Activated T-cell treated with anti-CD3 and anti-CD28 coated beads, Interleukin-2, amount 50 U/mL, for 48 hours (primary cell): ENCODE measurements around the gene CEP131.

ENCODE experiments used
- DNase-seq, 2 experiments: peaks; one replicate each; pipeline ENCODE4 v3.0.0-alpha.2; 2020

CEP131 gene

GRCh38 chr17:81197409-81197795, 25.4 kb downstream of the CEP131 start:
- no peak for DNase-seq

- no peak for DNase-seq
These were observed 26.0 kb downstream of the CEP131 start for GRCh38 chr17:81196505-81197408.

DNA sequence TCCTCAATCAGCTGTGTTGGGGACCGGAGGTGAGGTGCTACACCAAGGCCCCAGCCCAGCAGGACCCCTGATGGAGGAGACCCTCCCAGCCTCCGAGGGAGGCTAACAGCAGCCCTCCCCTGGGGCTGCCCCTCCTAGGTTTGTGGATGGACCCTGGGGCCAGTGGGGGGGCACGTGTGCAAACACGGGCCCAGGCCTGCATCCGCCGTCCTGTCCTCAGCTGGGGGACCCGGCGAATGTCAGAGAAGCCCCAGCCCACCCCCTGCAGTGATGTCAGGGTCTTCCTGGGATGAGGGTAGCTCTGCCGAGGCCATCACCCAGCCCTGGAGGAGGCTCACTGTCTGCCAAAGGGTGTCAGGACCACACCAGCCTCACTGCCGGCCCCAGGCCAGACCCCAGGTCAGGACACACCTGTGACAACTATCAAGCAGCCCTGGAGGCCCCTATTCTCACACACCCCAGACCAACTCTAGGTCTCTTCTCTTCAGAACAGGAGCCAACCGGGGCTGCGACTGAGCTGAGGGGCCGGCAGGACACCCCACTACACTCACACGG, 26.7 kb downstream of the CEP131 start:
- DNase-seq = no peak

GRCh38 chr17:81194941-81195901, 27.5 kb downstream of the CEP131 start:
- DNase-seq = no peak

GRCh38 chr17:81194225-81194760, 28.5 kb downstream of the CEP131 start:
- no peak for DNase-seq

DNA sequence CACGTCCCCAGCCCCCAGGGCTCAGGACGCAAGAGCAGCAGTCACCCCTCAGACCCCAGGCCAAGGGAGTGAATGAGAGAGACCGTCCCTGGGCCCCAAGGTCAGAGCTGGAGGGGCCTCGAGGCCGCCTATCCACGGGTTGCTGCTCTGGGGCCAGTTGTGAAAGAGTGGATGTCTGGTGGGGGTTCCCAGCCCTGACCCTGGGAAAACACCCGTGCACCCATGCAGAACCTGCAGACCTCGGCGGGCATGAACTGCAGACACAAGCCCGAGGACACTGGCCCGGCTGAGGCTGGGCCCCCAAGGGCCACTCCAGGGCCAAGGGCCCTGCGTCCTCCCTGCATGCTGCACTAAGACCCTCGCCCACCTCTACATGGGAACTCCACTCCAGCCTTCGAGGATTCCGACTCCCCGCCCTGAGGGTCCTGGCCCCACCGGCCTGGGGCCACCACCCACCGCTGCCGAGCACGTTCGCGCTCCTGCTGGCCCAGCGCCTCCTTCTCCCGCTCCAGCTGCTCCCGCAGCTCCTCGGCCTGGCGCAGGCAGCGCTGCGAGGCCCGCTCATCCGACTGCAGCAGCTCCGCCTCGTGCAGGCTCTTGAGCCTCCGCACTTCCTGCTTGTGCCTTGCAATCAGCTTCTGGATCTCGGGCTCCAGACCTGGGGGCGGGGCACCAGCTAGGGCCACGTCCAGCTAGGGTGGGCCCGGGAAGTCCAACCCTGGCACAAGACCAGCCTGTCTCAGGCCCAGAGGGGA, 29.1 kb downstream of the CEP131 start:
- DNase-seq = no peak

- no peak for DNase-seq
These were observed 29.7 kb downstream of the CEP131 start for GRCh38 chr17:81193051-81193410.

DNA sequence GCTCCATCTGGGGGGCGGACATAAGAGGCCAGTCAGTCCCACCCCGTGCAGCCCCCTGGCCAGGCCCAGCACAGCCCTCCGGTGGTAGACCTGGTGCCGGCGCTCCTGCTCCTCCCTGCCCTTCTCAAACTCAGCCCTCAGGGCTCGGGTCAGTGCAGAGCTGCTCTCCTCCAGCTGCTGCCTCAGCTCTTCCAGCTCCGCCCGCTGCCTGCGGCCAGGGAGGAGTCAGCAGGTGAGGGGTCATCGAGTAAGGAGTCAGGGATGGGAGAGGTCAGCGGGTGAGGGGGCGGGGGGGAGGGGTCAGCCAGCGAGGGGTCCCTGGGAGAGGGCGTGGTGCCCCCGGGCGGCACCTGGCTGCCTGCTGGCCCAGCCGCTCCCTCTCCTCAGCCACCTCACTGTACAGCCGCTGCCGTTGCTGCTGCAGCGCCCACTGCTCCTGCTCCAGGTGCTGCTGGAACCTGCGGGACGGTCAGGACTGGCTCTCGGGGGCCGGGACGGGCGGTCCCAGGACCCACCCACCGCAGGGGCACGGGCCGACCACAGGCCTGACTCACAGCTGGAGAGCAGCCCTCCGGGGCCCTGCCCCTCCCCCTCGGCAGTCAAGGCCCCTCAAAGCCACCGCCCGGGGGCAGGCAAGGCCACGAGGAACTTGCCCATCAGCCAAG, 30.2 kb downstream of the CEP131 start:
- DNase-seq = no peak

DNA sequence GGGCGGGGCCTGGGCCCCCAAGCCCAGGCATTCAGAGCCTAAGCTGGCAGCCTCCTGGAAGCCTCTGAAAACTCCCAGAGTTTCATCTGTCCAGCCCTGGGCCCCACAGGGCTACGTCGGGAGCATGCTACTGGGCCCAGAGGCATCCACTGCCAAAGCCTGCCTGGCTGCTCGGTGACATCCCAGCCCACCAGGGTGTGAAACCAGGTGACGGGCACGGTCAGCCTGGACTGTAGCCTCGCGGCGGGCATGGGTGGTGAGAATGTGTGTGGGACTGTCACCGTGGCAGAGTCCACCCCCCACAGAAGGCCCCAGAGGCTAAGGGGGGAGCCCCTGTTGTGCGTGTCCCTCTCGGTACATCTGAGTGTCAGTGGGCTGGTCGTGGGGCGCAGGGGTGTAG, 31.1 kb downstream of the CEP131 start:
- no peak for DNase-seq

DNA sequence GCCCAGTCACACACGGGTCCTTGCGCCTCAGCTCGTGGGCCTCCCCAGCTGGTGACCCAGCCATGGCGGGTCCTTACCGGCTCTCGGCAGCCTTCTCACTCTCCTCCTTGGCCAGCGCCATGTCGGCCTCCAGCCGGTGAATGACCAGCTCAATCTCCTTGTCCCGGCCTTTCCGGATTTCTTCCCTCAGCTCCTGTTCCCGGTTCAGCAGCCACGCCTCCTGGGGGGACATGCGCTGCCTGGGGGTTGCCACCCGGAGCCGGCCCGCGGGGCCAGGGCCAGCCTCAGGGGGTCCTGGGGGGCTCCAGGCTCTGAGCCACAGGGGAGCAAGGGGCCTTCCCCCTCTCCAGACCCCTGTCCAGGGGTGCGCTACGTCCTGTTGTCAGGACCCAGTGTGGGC, 31.6 kb downstream of the CEP131 start:
- no peak for DNase-seq

DNA sequence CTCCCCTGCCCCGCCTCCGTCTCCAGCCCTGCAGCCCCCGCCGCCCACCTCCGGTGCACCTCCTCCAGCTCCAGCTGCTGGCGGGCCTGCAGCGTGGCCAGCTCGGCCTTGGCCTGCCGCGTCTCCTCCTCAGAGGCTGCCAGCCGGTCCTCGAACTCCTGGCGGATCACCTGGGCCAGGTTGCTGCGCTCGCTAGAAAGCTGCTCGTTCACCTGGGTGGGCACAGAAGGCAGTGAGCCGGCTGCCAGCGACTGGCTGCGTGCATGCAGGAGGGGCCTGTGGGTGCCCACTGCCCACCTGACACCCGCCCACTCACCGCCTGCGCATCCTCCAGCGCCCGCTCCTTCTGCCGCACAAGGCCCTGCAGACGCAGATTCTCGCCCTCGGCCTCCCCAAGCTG, 32.2 kb downstream of the CEP131 start:
- DNase-seq = no peak

DNA sequence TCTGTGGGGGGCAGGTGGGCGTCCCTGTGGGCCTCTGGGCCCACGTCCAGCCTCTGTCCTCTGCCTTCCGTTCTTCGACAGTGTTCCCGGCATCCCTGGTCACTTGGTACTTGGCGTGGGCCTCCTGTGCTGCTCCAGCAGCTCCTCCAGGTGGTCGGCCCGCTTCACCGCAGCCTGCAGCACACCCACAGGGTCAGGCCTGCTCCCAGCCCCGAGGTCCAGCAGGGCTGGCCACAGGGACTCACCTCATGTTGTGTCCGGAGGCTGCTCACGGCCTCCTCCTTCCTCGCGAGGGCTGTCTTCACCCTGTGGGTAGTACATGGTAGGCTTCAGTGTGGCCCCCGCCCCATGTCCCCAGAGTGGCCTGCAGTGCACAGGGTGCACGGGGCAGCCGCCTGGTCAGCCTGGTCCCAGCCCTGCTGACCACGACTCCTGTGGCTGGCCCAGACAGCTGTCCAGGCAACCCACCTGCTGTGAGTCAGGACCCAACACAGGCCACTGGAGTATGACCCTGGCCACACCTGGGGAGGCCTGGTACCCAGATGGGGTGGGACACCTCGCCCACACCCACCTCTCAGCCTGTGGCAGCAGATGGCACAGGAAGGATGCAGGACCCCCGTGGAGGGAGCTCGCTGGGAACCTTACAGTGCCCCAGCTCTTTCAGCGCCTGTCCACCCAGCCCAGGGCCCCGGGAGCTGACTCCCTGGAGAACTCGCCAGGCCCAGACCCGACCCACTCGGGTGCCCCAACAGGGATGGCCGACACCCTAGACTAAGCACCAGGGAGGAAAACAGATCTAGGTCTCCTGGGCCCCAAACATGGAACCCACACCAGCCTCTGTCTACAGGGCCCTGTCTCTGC, 32.9 kb downstream of the CEP131 start:
- no peak for DNase-seq

- DNase-seq = no peak
These were observed 33.7 kb downstream of the CEP131 start for GRCh38 chr17:81189016-81189415.

GRCh38 chr17:81188491-81188840, 34.3 kb downstream of the CEP131 start:
- DNase-seq = no peak

GRCh38 chr17:81187586-81188490, 34.9 kb downstream of the CEP131 start:
- DNase-seq = no peak

DNA sequence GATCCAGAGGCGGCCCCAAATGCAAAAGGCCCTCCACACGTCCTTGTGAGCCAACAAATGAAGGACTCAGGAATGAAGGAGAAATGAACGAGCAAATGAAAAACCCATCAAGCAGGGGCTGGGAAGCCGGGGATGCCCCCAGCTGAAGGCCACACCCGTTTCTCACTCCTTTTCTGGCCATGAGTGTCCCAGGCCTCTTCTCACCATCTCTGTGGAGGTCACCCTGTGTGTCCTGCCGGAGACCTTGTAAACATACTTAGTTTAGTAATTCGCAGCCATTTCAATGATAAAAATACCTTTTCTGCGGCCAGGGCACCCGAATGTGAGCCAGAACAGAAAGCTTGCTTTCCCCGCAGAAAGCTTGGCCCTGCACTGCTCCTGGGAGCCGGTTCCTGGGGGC, 35.6 kb downstream of the CEP131 start:
- no peak for DNase-seq

GRCh38 chr17:81186203-81186602, 36.6 kb downstream of the CEP131 start:
- no peak for DNase-seq

DNA sequence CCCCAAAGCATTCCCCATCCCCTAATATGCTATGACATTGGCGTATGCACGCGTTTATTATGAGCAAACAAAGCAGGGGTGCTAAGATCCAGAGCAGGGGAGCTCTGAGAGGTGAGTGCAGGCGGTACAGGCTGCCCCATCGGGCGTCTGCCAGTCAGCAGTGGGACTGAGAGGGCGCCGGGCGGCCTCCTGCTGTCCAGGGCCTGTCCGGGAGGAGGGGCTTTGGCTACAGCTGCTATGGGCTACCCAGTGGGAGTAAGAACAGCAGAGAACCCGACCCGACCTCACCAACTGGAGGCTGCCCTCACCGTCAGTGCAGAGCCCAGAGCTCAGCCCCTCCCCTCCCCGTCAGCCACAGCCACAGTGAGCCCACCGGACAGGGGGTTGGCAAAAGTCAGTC, 38.2 kb downstream of the CEP131 start:
- no peak for DNase-seq

GRCh38 chr17:81183807-81184206, 39.0 kb downstream of the CEP131 start:
- no peak for DNase-seq

GRCh38 chr17:81183316-81183715, 39.4 kb downstream of the CEP131 start:
- DNase-seq = no peak
